ENCODE measurements around the gene VWA7. TPM values are rescaled to one million over a fixed set of nuclear protein-coding genes. Genes with fewer than 3 reads are reported as not detected.

Gene VWA7
- total RNA-seq, 2 donors from 2014 or later: 0.68 to 0.78 TPM

- no peak overlapping the region for H3K4me3 ChIP-seq
- TF ChIP-seq, protein P1, sequence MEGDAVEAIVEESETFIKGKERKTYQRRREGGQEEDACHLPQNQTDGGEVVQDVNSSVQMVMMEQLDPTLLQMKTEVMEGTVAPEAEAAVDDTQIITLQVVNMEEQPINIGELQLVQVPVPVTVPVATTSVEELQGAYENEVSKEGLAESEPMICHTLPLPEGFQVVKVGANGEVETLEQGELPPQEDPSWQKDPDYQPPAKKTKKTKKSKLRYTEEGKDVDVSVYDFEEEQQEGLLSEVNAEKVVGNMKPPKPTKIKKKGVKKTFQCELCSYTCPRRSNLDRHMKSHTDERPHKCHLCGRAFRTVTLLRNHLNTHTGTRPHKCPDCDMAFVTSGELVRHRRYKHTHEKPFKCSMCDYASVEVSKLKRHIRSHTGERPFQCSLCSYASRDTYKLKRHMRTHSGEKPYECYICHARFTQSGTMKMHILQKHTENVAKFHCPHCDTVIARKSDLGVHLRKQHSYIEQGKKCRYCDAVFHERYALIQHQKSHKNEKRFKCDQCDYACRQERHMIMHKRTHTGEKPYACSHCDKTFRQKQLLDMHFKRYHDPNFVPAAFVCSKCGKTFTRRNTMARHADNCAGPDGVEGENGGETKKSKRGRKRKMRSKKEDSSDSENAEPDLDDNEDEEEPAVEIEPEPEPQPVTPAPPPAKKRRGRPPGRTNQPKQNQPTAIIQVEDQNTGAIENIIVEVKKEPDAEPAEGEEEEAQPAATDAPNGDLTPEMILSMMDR (IDR thresholded peaks at IDR 0.05): no peak
- no peak overlapping the region for H3K27ac ChIP-seq
- no peaks in the 10 kb centered on the region for H3K4me1 ChIP-seq (ENCODE audit: control insufficient read depth in 1 of 2, low read depth in 2 of 2)
- no peaks in the 10 kb centered on the region for H3K27me3 ChIP-seq (replicated peaks; ENCODE audit: insufficient read depth)
- H3K9me3 ChIP-seq: no peaks in the 10 kb centered on the region
- H3K36me3 ChIP-seq: no peaks in the 10 kb centered on the region
- no peak for ATAC-seq (ENCODE audit: insufficient number of reproducible peaks, low FRiP score, low read depth)
- no peak for DNase-seq (ENCODE audit: low spot score)
Observed at GRCh38 chr6:31718265-31718664, 58.9 kb downstream of the VWA7 start.

- Histone ChIP-seq H3K4me1 (ENCODE audit: control insufficient read depth in 1 of 2, low read depth in 2 of 2) (no peaks in the 10 kb centered on the region), H3K9me3 (no peaks in the 10 kb centered on the region), H3K36me3 (no peaks in the 10 kb centered on the region), H3K27me3 (replicated peaks; ENCODE audit: insufficient read depth) (no peaks in the 10 kb centered on the region), H3K4me3 (no peak overlapping the region), H3K27ac (no peak overlapping the region)
- DNase-seq (ENCODE audit: low spot score) (no peak), ATAC-seq (ENCODE audit: insufficient number of reproducible peaks, low FRiP score, low read depth) (no peak)
- TF ChIP-seq, protein P1 (IDR thresholded peaks at IDR 0.05): no peak
Observed at GRCh38 chr6:31717499-31718222, 59.5 kb downstream of the VWA7 start.

Other genes with a start within 250 kb of the VWA7 start
- gene MCCD1, start 248.4 kb downstream of the VWA7 start, total RNA-seq: not detected
- gene DDX39B, start 235.3 kb downstream of the VWA7 start, total RNA-seq: 100 to 1,000 TPM; 198 to 217 TPM
- gene ATP6V1G2, start 230.7 kb downstream of the VWA7 start, total RNA-seq: under 1 TPM; 0.78 to 0.95 TPM
- gene NFKBIL1, start 229.7 kb downstream of the VWA7 start, total RNA-seq: 10 to 100 TPM; 23.8 to 24.2 TPM
- not detected for gene LTA, start 205.0 kb downstream of the VWA7 start, total RNA-seq
- gene TNF, start 201.8 kb downstream of the VWA7 start, total RNA-seq: 1 to 10 TPM in 1 of 2 donors, under 1 TPM in 1; 0.71 to 3.2 TPM
- not detected for gene LTB, start 194.9 kb downstream of the VWA7 start, total RNA-seq
- gene LST1, start 191.1 kb downstream of the VWA7 start, total RNA-seq: 10 to 100 TPM in 1 of 2 donors, 1 to 10 TPM in 1; 4.9 to 37.9 TPM
- not detected for gene NCR3, start 184.3 kb downstream of the VWA7 start, total RNA-seq
- gene AIF1, start 162.1 kb downstream of the VWA7 start, total RNA-seq: 10 to 100 TPM; 21.5 to 39.6 TPM
- gene PRRC2A, start 156.6 kb downstream of the VWA7 start, total RNA-seq: 100 to 1,000 TPM in 1 of 2 donors, 10 to 100 TPM in 1; 94.2 to 130 TPM
- 100 to 1,000 TPM; 154 to 182 TPM for gene BAG6, start 124.7 kb downstream of the VWA7 start, total RNA-seq
- 1 to 10 TPM in 1 of 2 donors, not detected in 1; 2.2 TPM for gene APOM, start 121.4 kb downstream of the VWA7 start, total RNA-seq
- 10 to 100 TPM; 23.7 to 40.1 TPM for gene C6orf47, start 116.5 kb downstream of the VWA7 start, total RNA-seq
- 10 to 100 TPM; 15.0 to 19.2 TPM for gene GPANK1, start 112.3 kb downstream of the VWA7 start, total RNA-seq
- 100 to 1,000 TPM; 175 to 202 TPM for gene CSNK2B, start 111.2 kb downstream of the VWA7 start, total RNA-seq
- 10 to 100 TPM in 1 of 2 donors, 1 to 10 TPM in 1; 9.6 to 24.3 TPM for gene LY6G5B, start 107.4 kb downstream of the VWA7 start, total RNA-seq
- not detected for gene LY6G5C, start 96.3 kb downstream of the VWA7 start, total RNA-seq
- 10 to 100 TPM; 49.3 to 52.8 TPM for gene ABHD16A, start 74.0 kb downstream of the VWA7 start, total RNA-seq
- gene LY6G6F, start 70.5 kb downstream of the VWA7 start, total RNA-seq: not detected
- gene LY6G6D, start 62.0 kb downstream of the VWA7 start, total RNA-seq: not detected
- gene LY6G6C, start 55.6 kb downstream of the VWA7 start, total RNA-seq: not detected
- not detected for gene MPIG6B, start 54.0 kb downstream of the VWA7 start, total RNA-seq
- gene DDAH2, start 48.0 kb downstream of the VWA7 start, total RNA-seq: 100 to 1,000 TPM; 136 TPM
- 100 to 1,000 TPM; 222 to 251 TPM for gene CLIC1, start 40.8 kb downstream of the VWA7 start, total RNA-seq
- 10 to 100 TPM in 1 of 2 donors, 1 to 10 TPM in 1; 5.7 to 10.5 TPM for gene MSH5, start 37.3 kb downstream of the VWA7 start, total RNA-seq
- 10 to 100 TPM in 1 of 2 donors, not detected in 1; 13.3 TPM for gene SAPCD1, start 14.7 kb downstream of the VWA7 start, total RNA-seq
- 10 to 100 TPM; 24.8 to 46.8 TPM for gene VARS1, start 18.4 kb upstream of the VWA7 start, total RNA-seq
- 10 to 100 TPM; 21.2 to 40.1 TPM for gene LSM2, start 29.6 kb upstream of the VWA7 start, total RNA-seq
- gene HSPA1L, start 38.0 kb upstream of the VWA7 start, total RNA-seq: 1 to 10 TPM; 1.1 to 1.2 TPM
- gene HSPA1A, start 38.2 kb upstream of the VWA7 start, total RNA-seq: 100 to 1,000 TPM; 240 to 354 TPM
- gene HSPA1B, start 50.4 kb upstream of the VWA7 start, total RNA-seq: 100 to 1,000 TPM; 178 to 262 TPM
- gene NEU1, start 85.5 kb upstream of the VWA7 start, total RNA-seq: 10 to 100 TPM; 26.0 to 35.2 TPM
- gene SLC44A4, start 101.7 kb upstream of the VWA7 start, total RNA-seq: 1 to 10 TPM in 1 of 2 donors, not detected in 1; 5.8 TPM
- gene EHMT2, start 120.4 kb upstream of the VWA7 start, total RNA-seq: 10 to 100 TPM; 19.5 to 33.2 TPM
- 1 to 10 TPM in 1 of 2 donors, not detected in 1; 1.6 TPM for gene ZBTB12, start 124.8 kb upstream of the VWA7 start, total RNA-seq
- gene C2, start 150.4 kb upstream of the VWA7 start, total RNA-seq: 10 to 100 TPM; 13.8 to 40.2 TPM
- gene CFB, start 168.8 kb upstream of the VWA7 start, total RNA-seq: 100 to 1,000 TPM in 1 of 2 donors, 10 to 100 TPM in 1; 55.2 to 142 TPM
- gene NELFE, start 181.6 kb upstream of the VWA7 start, total RNA-seq: 10 to 100 TPM; 62.4 to 69.3 TPM
- gene SKIC2, start 181.8 kb upstream of the VWA7 start, total RNA-seq: 10 to 100 TPM; 37.7 to 73.0 TPM
- 10 to 100 TPM; 14.1 to 45.4 TPM for gene DXO, start 194.8 kb upstream of the VWA7 start, total RNA-seq
- 100 to 1,000 TPM in 1 of 2 donors, 10 to 100 TPM in 1; 30.2 to 162 TPM for gene C4A, start 204.7 kb upstream of the VWA7 start, total RNA-seq
- 100 to 1,000 TPM in 1 of 2 donors, 10 to 100 TPM in 1; 44.3 to 108 TPM for gene C4B, start 237.5 kb upstream of the VWA7 start, total RNA-seq